K562 (cell line): ENCODE measurements around the gene HTR6. TPM values are rescaled to one million over a fixed set of nuclear protein-coding genes. Genes with fewer than 3 reads are reported as not detected.
A peak's percentile ranks its signal among the peaks of the same experiment; 100 is the strongest.

Experiments
- ATAC-seq: fragments of 200-7000 bp; cut with Tn5 transposase; 3 replicates; pipeline ENCODE4 v1.9.1; 2020; ENCODE audit warnings: moderate library complexity
- BruUV-seq: library from RNA; stranded (reverse); fragments of 400-500 nt; replicated peaks from 2 replicates; lab custom pipeline; 2021; lab: Mats Ljungman, UMichigan
- CTCF ChIA-PET: fragments of 300-600 bp; formaldehyde crosslinking; extraction: SDS; loops from one replicate; lab custom pipeline; 2021; ENCODE audit warnings: low intra/inter-chr PET ratio; lab: Yijun Ruan, JAX
- POLR2A ChIA-PET: fragments of 300-600, 350-650 bp; sonication (Branson Sonifier 250); formaldehyde crosslinking; extraction: SDS; loops from one replicate; lab custom pipeline; 2021; ENCODE audit warnings: antibody characterized with exemption, inconsistent platforms; lab: Yijun Ruan, JAX
- DNase-seq, 4 experiments: peaks; one replicate each; pipeline versions ENCODE4 v3.0.0 to v3.0.0-alpha.2; 2011 to 2018; ENCODE audit warnings: low spot score in 3 of 4, mixed read lengths in 3 of 4; ENCODE audit errors: extremely low read depth in 1 of 4
- FAIRE-seq: peaks from 2 replicates; lab custom pipeline; 2011; peaks lifted over from hg19 to GRCh38; lab: Jason Lieb, UNC
- H2AFZ ChIP-seq: 2 replicates; pipeline ENCODE4 v1.6.0; 2011; ENCODE audit warnings: low read depth, low read length, control low read depth, inconsistent platforms
- H3K27ac ChIP-seq: fragments of 200-600 bp; 3 replicates; pipeline ENCODE4 v1.8.0; 2011; ENCODE audit warnings: low read depth, mild to moderate bottlenecking, control low read depth, inconsistent platforms, low read length, moderate library complexity, mixed read lengths; ENCODE audit errors: extremely low read depth
- H3K27me3 ChIP-seq, 2 experiments: fragments of 300-600 bp in 1 of 2; 2 replicates in 1 of 2; 3 replicates in 1 of 2; pipeline versions ENCODE4 v1.6.0 to v1.8.0; 2011; ENCODE audit warnings: inconsistent platforms in 2 of 2, low read length in 2 of 2, mild to moderate bottlenecking in 1 of 2, mixed read lengths in 1 of 2, moderate library complexity in 1 of 2; ENCODE audit not compliant: control insufficient read depth in 2 of 2, insufficient read depth in 2 of 2
- H3K36me3 ChIP-seq: fragments of 300-600 bp; 3 replicates; pipeline ENCODE4 v1.8.0; 2011; ENCODE audit warnings: mild to moderate bottlenecking, low read length, inconsistent platforms; ENCODE audit not compliant: control insufficient read depth, insufficient read depth
- H3K4me1 ChIP-seq, 2 experiments: fragments of 200-600 bp in 1 of 2; replicated peaks in 1 of 2; 2 replicates in 1 of 2; 3 replicates in 1 of 2; pipeline versions ENCODE4 v1.5.1 to v1.8.0; 2011; ENCODE audit warnings: inconsistent platforms in 2 of 2, low read length in 2 of 2, mild to moderate bottlenecking in 1 of 2, mixed read lengths in 1 of 2, moderate library complexity in 1 of 2; ENCODE audit not compliant: control insufficient read depth in 2 of 2, insufficient read depth in 2 of 2
- H3K4me2 ChIP-seq: 2 replicates; pipeline ENCODE4 v1.6.1; 2011; ENCODE audit warnings: low read length, control low read depth, inconsistent platforms, mixed read lengths; ENCODE audit not compliant: insufficient read depth
- H3K4me3 ChIP-seq: fragments of 200-600 bp; sonication (generic), shearing (Covaris generic); 2 replicates; pipeline ENCODE4 v1.5.1; 2016; ENCODE audit warnings: control low read depth, inconsistent platforms
- H3K79me2 ChIP-seq: fragments of 200-600 bp; 3 replicates; pipeline ENCODE4 v1.8.0; 2011; ENCODE audit warnings: low read length, inconsistent platforms; ENCODE audit not compliant: control insufficient read depth, insufficient read depth
- H3K9ac ChIP-seq, 2 experiments: 2 replicates each; pipeline versions ENCODE4 v1.6.0 to v1.6.1; 2011; ENCODE audit warnings: low read depth in 2 of 2, low read length in 2 of 2, control low read depth in 1 of 2, inconsistent platforms in 1 of 2, mild to moderate bottlenecking in 1 of 2, mixed read lengths in 1 of 2; ENCODE audit not compliant: insufficient read depth in 1 of 2
- H3K9me1 ChIP-seq: one replicate; pipeline ENCODE4 v1.6.0; 2011; ENCODE audit warnings: inconsistent platforms, mild to moderate bottlenecking, low read length, moderate library complexity; ENCODE audit not compliant: control insufficient read depth, insufficient read depth
- H3K9me3 ChIP-seq: replicated peaks from 2 replicates; pipeline ENCODE4 v1.5.1; 2011; ENCODE audit warnings: low read depth, low read length, inconsistent platforms; ENCODE audit not compliant: control insufficient read depth, insufficient read depth
- H4K20me1 ChIP-seq: replicated peaks from 2 replicates; pipeline ENCODE4 v1.6.1; 2011; ENCODE audit warnings: low read length, inconsistent platforms, mixed read lengths; ENCODE audit not compliant: control insufficient read depth, insufficient read depth
- BCOR ChIP-seq: fragments of 450-650 bp; IDR thresholded peaks from 2 replicates; pipeline ENCODE4 v1.6.1; 2016
- BRD9 ChIP-seq: fragments of 450-650 bp; IDR thresholded peaks from 2 replicates; pipeline ENCODE4 v1.6.1; 2018; ENCODE audit warnings: low read depth; ENCODE audit not compliant: partially characterized antibody
- CBX3 ChIP-seq, 2 experiments: IDR thresholded peaks; 1 replicate in 1 of 2; 2 replicates in 1 of 2; pipeline ENCODE4 v1.6.1; 2012; ENCODE audit warnings: inconsistent platforms in 2 of 2, low read length in 2 of 2, borderline replicate concordance in 1 of 2, control low read depth in 1 of 2
- HLTF ChIP-seq: fragments of 450-650 bp; IDR thresholded peaks from 2 replicates; pipeline ENCODE4 v1.6.1; 2016
- NFIX ChIP-seq: fragments of 250-450 bp; sonication (Bioruptor Pico); IDR thresholded peaks from 2 replicates; pipeline ENCODE4 v1.4.0; 2020; ENCODE audit warnings: low read depth, mild to moderate bottlenecking, moderate library complexity
- NR3C1 ChIP-seq: sonication (generic); formaldehyde crosslinking; IDR thresholded peaks from 2 replicates; pipeline ENCODE4 v1.8.1; 2022; ENCODE audit warnings: missing genetic modification reagents
- RBM25 ChIP-seq: fragments of 200-400 bp; formaldehyde crosslinking; IDR thresholded peaks from 2 replicates; pipeline ENCODE4 v1.6.1; 2018; ENCODE audit warnings: low read length, low read depth, moderate library complexity; ENCODE audit not compliant: severe bottlenecking
- ZFP36 ChIP-seq: fragments of 150-350 bp; IDR thresholded peaks from 2 replicates; pipeline ENCODE4 v1.6.1; 2018; ENCODE audit warnings: low read length, low read depth; ENCODE audit not compliant: partially characterized antibody
- WGBS: fragments of 100-300 bp; shearing (Covaris generic); methylation state at CpG from one replicate; pipeline ENCODE4 v1.1.6; 2016; ENCODE audit warnings: low coverage, mixed read lengths; ENCODE audit not compliant: insufficient coverage; ENCODE audit errors: missing lambda C conversion rate; 5-methylcytosine and 5-hydroxymethylcytosine counted together
- in situ Hi-C: fragments of 300-500 bp; cut with MboI; formaldehyde crosslinking; loops from 4 replicates; pipeline ENCODE4 v1.15.0; 2018; ENCODE audit warnings: inconsistent platforms, mixed read lengths
- intact Hi-C: fragments of 100-400 bp; cut with micrococcal nuclease; formaldehyde crosslinking; loops from 2 replicates; pipeline ENCODE4 v1.14.2; 2022
- polyA plus RNA-seq, 8 experiments: library from polyadenylated mRNA; depleted of rRNA in 4 of 8; stranded (reverse) in 5 of 8; unstranded in 3 of 8; fragments of >200 nt; fragmentation: Nextera tagmentation in 2 of 8; fragmentation: Illumina TruSeq in 1 of 8; extraction: Ambion mirVana in 2 of 8; extraction: Trizol in 1 of 8; gene quantifications; 2 replicates each; pipeline versions ENCODE4 v1.2.1 to v1.2.3, GENCODE V29; 2011 to 2014; ENCODE audit warnings: inconsistent platforms in 1 of 8, missing spikeins in 1 of 8
- total RNA-seq, 7 experiments: library from RNA; depleted of rRNA in 6 of 7; stranded (reverse); fragments of >200 nt in 6 of 7; fragmentation: Illumina TruSeq in 2 of 7; extraction: Trizol in 2 of 7; gene quantifications; 2 replicates each; pipeline versions ENCODE4 v1.2.1 to v1.2.3, GENCODE V29; 2011 to 2021; ENCODE audit warnings: low replicate concordance in 1 of 7

Gene HTR6
- total and polyA plus RNA-seq, 9 of the 15 experiments (the other 6 are each of a cell fraction or from before 2014, with no cell fraction given): not detected

- Histone ChIP-seq H3K79me2 (no peaks in the 10 kb centered on the region), H3K9ac (no peak overlapping the region), H3K4me2 (no peak overlapping the region), H2AFZ (no peak overlapping the region), H3K27me3 (peaks cover 7 to 41% of the 10 kb centered on the region in 2 experiments; a peak in 3 of 5 replicates), H3K4me1 (no peaks in the 10 kb centered on the region), H3K9me3 (no peaks in the 10 kb centered on the region), H3K9me1 (no peaks in the 10 kb centered on the region), H3K27ac (no peak overlapping the region), H3K36me3 (no peaks in the 10 kb centered on the region), H3K4me3 (no peak overlapping the region)
- no peak for DNase-seq
- FAIRE-seq: no peak
- ATAC-seq: no peak
- BruUV-seq: no TSS peak
- intact Hi-C loops: no loop called here
- in situ Hi-C loops: no loop called here
- POLR2A ChIA-PET: no interaction called here
- WGBS: under 1% methylated on average over 9 of the region's 9 CpGs
- CTCF ChIA-PET: no interaction called here
- TF ChIP-seq NFIX (no peak), BRD9 (peak; percentile 81), ZFP36 (peak; percentile 59)
- TF ChIP-seq, all 486 proteins: peak for 2
- 0 out of 2 replicates have a peak, but pooled peaks cover 6% of the 10 kb centered on the region for H4K20me1 ChIP-seq
Observed at GRCh38 chr1:19685994-19686393, 21.3 kb downstream of the HTR6 start.

- WGBS: 0% methylated on average over 1 of the region's 1 CpG
- Histone ChIP-seq H3K79me2 (no peaks in the 10 kb centered on the region), H3K4me1 (no peaks in the 10 kb centered on the region), H2AFZ (no peak overlapping the region), H3K4me3 (no peak overlapping the region), H3K9me3 (no peaks in the 10 kb centered on the region), H3K36me3 (no peaks in the 10 kb centered on the region)
- in situ Hi-C loops: no loop called here
- no peak for FAIRE-seq
- TF ChIP-seq RBM25 (peak; percentile 96), CBX3 (IDR thresholded peaks at IDR 0.05; ENCODE audit: borderline replicate concordance in 1 of 2, low read length in 2 of 2) (peak in 1 of 2 experiments; percentile 17; a peak in 1 of 3 replicates), HLTF (0 out of 2 replicates have a peak, but pooled peaks have one; percentile 58), BCOR (0 out of 2 replicates have a peak, but pooled peaks have one; percentile 22), NR3C1 (no peak)
- TF ChIP-seq, all 486 proteins: peak for 4
- ATAC-seq (no peak), DNase-seq (no peak)
- 0 out of 2 replicates have a peak, but pooled peaks cover 3% of the 10 kb centered on the region for H4K20me1 ChIP-seq
- BruUV-seq: no TSS peak
- H3K27ac ChIP-seq: no peak overlapping the region
- no peak overlapping the region for H3K4me2 ChIP-seq
- no peaks in the 10 kb centered on the region for H3K9me1 ChIP-seq
- POLR2A ChIA-PET: interaction anchor here (0.8 to 1.4 kb wide), 2 partner anchors 10 to 30 kb away, joined by 3 read pairs; no protein-coding TSS in a partner anchor
- CTCF ChIA-PET: no interaction called here
- intact Hi-C loops: no loop called here
- peaks cover 7 to 37% of the 10 kb centered on the region in 2 experiments; a peak in 3 of 5 replicates for H3K27me3 ChIP-seq
- no peak overlapping the region for H3K9ac ChIP-seq
Observed at GRCh38 chr1:19687414-19687813, 22.7 kb downstream of the HTR6 start.
